ENCODE data around the gene KSR2. TPM values are rescaled to one million over a fixed set of nuclear protein-coding genes. Genes with fewer than 3 reads are reported as not detected.

The KSR2 gene
- total and polyA plus RNA-seq, 4 donors, result 0.09 to 1.8 (median 0.37) TPM

- TF ChIP-seq, protein P1, sequence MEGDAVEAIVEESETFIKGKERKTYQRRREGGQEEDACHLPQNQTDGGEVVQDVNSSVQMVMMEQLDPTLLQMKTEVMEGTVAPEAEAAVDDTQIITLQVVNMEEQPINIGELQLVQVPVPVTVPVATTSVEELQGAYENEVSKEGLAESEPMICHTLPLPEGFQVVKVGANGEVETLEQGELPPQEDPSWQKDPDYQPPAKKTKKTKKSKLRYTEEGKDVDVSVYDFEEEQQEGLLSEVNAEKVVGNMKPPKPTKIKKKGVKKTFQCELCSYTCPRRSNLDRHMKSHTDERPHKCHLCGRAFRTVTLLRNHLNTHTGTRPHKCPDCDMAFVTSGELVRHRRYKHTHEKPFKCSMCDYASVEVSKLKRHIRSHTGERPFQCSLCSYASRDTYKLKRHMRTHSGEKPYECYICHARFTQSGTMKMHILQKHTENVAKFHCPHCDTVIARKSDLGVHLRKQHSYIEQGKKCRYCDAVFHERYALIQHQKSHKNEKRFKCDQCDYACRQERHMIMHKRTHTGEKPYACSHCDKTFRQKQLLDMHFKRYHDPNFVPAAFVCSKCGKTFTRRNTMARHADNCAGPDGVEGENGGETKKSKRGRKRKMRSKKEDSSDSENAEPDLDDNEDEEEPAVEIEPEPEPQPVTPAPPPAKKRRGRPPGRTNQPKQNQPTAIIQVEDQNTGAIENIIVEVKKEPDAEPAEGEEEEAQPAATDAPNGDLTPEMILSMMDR (IDR thresholded peaks at IDR 0.05; ENCODE audit: control extremely low read depth, extremely low read depth), result no peak
- Histone ChIP-seq H3K9me3 (ENCODE audit: control insufficient read depth in 4 of 4, insufficient read depth in 3 of 4, low read length in 3 of 4) (peaks cover 0 to 2% (median 0%) of the 10 kb centered on the region in 4 donors), H3K9ac (ENCODE audit: insufficient read depth in 1 of 2, low read length in 2 of 2) (no peak overlapping the region), H3K4me1 (ENCODE audit: control insufficient read depth in 5 of 5, insufficient read depth in 5 of 5, low read length in 5 of 5) (no peaks in the 10 kb centered on the region), H3K4me3 (no peak overlapping the region), H3K36me3 (ENCODE audit: control insufficient read depth in 4 of 4, insufficient read depth in 4 of 4, low read length in 4 of 4) (no peaks in the 10 kb centered on the region), H3K27me3 (ENCODE audit: control insufficient read depth in 3 of 3, insufficient read depth in 3 of 3, low read length in 2 of 3) (no peaks in the 10 kb centered on the region), H3K27ac (ENCODE audit: low read depth in 1 of 2, low read length in 1 of 2) (no peak overlapping the region)
- no peak for ATAC-seq (ENCODE audit: insufficient read depth, low FRiP score)
- 63 to 64% methylated on average over 2 of the region's 2 CpGs for whole genome bisulfite sequencing, 2 donors
- no peak for DNase-seq
Observed at GRCh38 chr12:117919479-117919878, 49.3 kb downstream of the KSR2 start.

- DNase-seq (no peak), ATAC-seq (ENCODE audit: insufficient read depth, low FRiP score) (no peak)
- Histone ChIP-seq H3K36me3 (ENCODE audit: control insufficient read depth in 4 of 4, insufficient read depth in 4 of 4, low read length in 4 of 4) (no peaks in the 10 kb centered on the region), H3K9me3 (ENCODE audit: control insufficient read depth in 4 of 4, insufficient read depth in 3 of 4, low read length in 3 of 4) (peaks cover 0 to 6% (median 2%) of the 10 kb centered on the region in 4 donors), H3K4me3 (no peak overlapping the region), H3K27ac (ENCODE audit: low read depth in 1 of 2, low read length in 1 of 2) (no peak overlapping the region), H3K4me1 (ENCODE audit: control insufficient read depth in 5 of 5, insufficient read depth in 5 of 5, low read length in 5 of 5) (no peaks in the 10 kb centered on the region), H3K27me3 (ENCODE audit: control insufficient read depth in 3 of 3, insufficient read depth in 3 of 3, low read length in 2 of 3) (no peaks in the 10 kb centered on the region), H3K9ac (ENCODE audit: insufficient read depth in 1 of 2, low read length in 2 of 2) (no peak overlapping the region)
- TF ChIP-seq, protein P1 (IDR thresholded peaks at IDR 0.05; ENCODE audit: control extremely low read depth, extremely low read depth), result no peak
- 80 to 90% methylated on average over 4 of the region's 4 CpGs for WGBS, 2 donors
Observed at GRCh38 chr12:117914686-117915085, 54.1 kb downstream of the KSR2 start.

DNA sequence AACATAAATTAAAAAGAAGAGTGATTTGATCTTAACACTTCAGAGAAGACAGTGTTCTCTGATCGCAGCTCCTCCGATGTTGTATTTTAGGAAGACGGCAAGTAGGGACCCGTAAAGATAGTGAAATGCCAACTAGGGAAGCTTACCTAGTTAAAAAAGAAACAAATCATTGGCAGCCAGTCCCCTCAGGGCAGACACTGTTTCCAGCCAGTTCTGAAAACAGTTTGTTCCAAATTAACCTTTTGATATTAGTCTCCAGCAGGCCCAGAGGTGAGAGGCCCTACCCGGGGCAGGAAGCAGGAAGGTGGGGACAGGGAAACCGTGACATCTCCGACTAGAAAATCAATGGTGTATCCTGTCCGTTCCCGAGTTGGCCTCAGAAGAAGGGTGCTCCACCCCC is 56.0 kb downstream of the KSR2 start:
- Histone ChIP-seq H3K9ac (ENCODE audit: insufficient read depth in 1 of 2, low read length in 2 of 2) (no peak overlapping the region), H3K9me3 (ENCODE audit: control insufficient read depth in 4 of 4, insufficient read depth in 3 of 4, low read length in 3 of 4) (peaks cover 0 to 3% (median 2%) of the 10 kb centered on the region in 4 donors), H3K36me3 (ENCODE audit: control insufficient read depth in 4 of 4, insufficient read depth in 4 of 4, low read length in 4 of 4) (no peaks in the 10 kb centered on the region), H3K27me3 (ENCODE audit: control insufficient read depth in 3 of 3, insufficient read depth in 3 of 3, low read length in 2 of 3) (no peaks in the 10 kb centered on the region), H3K4me3 (no peak overlapping the region), H3K27ac (ENCODE audit: low read depth in 1 of 2, low read length in 1 of 2) (no peak overlapping the region), H3K4me1 (ENCODE audit: control insufficient read depth in 5 of 5, insufficient read depth in 5 of 5, low read length in 5 of 5) (no peaks in the 10 kb centered on the region)
- WGBS, 2 donors, result 75 to 80% methylated on average over 9 of the region's 9 CpGs
- DNase-seq (no peak), ATAC-seq (ENCODE audit: insufficient read depth, low FRiP score) (no peak)
- TF ChIP-seq, protein P1 (IDR thresholded peaks at IDR 0.05; ENCODE audit: control extremely low read depth, extremely low read depth), result no peak

GRCh38 chr12:117908411-117908810 is 60.4 kb downstream of the KSR2 start:
- H3K9me3 ChIP-seq (ENCODE audit: control insufficient read depth in 4 of 4, insufficient read depth in 3 of 4, low read length in 3 of 4), result peaks cover 0 to 3% (median 2%) of the 10 kb centered on the region in 4 donors
- WGBS, 2 donors, result 85 to 88% methylated on average over 5 of the region's 5 CpGs
- no peaks in the 10 kb centered on the region for H3K4me1 ChIP-seq (ENCODE audit: control insufficient read depth in 5 of 5, insufficient read depth in 5 of 5, low read length in 5 of 5)
- no peaks in the 10 kb centered on the region for H3K27me3 ChIP-seq (ENCODE audit: control insufficient read depth in 3 of 3, insufficient read depth in 3 of 3, low read length in 2 of 3)
- ATAC-seq (ENCODE audit: insufficient read depth, low FRiP score) (no peak), DNase-seq (no peak)
- H3K36me3 ChIP-seq (ENCODE audit: control insufficient read depth in 4 of 4, insufficient read depth in 4 of 4, low read length in 4 of 4), result no peaks in the 10 kb centered on the region
- TF ChIP-seq, protein P1 (IDR thresholded peaks at IDR 0.05; ENCODE audit: control extremely low read depth, extremely low read depth), result no peak
- no peak overlapping the region for H3K27ac ChIP-seq (ENCODE audit: low read depth in 1 of 2, low read length in 1 of 2)
- H3K9ac ChIP-seq (ENCODE audit: insufficient read depth in 1 of 2, low read length in 2 of 2), result no peak overlapping the region
- H3K4me3 ChIP-seq, result no peak overlapping the region
